Measurements from ENCODE around the gene PUM1. TPM values are rescaled to one million over a fixed set of nuclear protein-coding genes. Genes with fewer than 3 reads are reported as not detected.

Gene PUM1
- total RNA-seq, 1 experiment from 2014 or later: 43.3 TPM

DNA sequence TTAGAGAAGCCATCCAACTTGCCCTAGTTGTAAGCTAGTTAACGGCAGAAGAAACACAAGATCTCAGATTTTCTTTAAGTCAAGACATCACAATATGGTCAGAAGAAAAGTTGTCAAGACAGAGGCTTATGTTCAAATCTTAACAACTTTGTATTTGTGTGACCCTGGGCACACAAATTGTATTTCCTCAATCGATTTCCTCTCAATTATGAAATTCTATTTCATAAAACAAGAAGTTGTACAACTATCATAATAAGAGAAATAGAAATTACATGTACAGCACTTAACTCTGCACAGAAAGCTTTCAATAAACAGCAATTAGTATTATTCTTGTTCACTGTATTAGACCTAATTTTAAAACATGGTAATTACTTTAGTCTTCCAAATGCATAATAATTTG is 94.0 kb downstream of the PUM1 start:
- POLR2A ChIA-PET (ENCODE audit: unreplicated experiment): no interaction called here
- Histone ChIP-seq H4K20me1 (ENCODE audit: low read length) (peaks cover 12% of the 10 kb centered on the region; the same call in 1 of the 2 replicates), H3K36me3 (ENCODE audit: low read depth, low read length) (peaks cover 62% of the 10 kb centered on the region), H3K4me3 (ENCODE audit: low read length) (no peak overlapping the region), H3K9me3 (ENCODE audit: low read length) (no peaks in the 10 kb centered on the region), H3K27me3 (ENCODE audit: low read length) (no peaks in the 10 kb centered on the region), H3K27ac (ENCODE audit: low read length) (no peak overlapping the region), H3F3A (ENCODE audit: low read length, unreplicated experiment) (no peaks in the 10 kb centered on the region), H3K9ac (ENCODE audit: low read length) (no peak overlapping the region), H3K4me1 (ENCODE audit: insufficient read depth, low read length) (peaks cover 12% of the 10 kb centered on the region), H3K4me2 (ENCODE audit: low read length) (no peak overlapping the region), H2AFZ (ENCODE audit: low read length) (no peak overlapping the region), H3K9me2 (replicated peaks; ENCODE audit: low read length) (no peaks in the 10 kb centered on the region), H3K79me2 (ENCODE audit: low read length) (peaks cover 62% of the 10 kb centered on the region)
- CTCF ChIA-PET: no interaction called here
- DNase-seq (no peak), ATAC-seq (no peak)
- no TSS peak for BruUV-seq (replicated peaks)
- intact Hi-C loops (cut with micrococcal nuclease): no loop called here
- TF ChIP-seq, protein P1, sequence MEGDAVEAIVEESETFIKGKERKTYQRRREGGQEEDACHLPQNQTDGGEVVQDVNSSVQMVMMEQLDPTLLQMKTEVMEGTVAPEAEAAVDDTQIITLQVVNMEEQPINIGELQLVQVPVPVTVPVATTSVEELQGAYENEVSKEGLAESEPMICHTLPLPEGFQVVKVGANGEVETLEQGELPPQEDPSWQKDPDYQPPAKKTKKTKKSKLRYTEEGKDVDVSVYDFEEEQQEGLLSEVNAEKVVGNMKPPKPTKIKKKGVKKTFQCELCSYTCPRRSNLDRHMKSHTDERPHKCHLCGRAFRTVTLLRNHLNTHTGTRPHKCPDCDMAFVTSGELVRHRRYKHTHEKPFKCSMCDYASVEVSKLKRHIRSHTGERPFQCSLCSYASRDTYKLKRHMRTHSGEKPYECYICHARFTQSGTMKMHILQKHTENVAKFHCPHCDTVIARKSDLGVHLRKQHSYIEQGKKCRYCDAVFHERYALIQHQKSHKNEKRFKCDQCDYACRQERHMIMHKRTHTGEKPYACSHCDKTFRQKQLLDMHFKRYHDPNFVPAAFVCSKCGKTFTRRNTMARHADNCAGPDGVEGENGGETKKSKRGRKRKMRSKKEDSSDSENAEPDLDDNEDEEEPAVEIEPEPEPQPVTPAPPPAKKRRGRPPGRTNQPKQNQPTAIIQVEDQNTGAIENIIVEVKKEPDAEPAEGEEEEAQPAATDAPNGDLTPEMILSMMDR (conservative IDR thresholded peaks at IDR 0.05; ENCODE audit: low read depth, low read length): no peak
- TF ChIP-seq EZH2phosphoT487 (IDR thresholded peaks at IDR 0.05; ENCODE audit: borderline replicate concordance, low read length): no peak
- no peak for TF ChIP-seq EZH2 (IDR thresholded peaks at IDR 0.05; ENCODE audit: low read length, unreplicated experiment)

DNA sequence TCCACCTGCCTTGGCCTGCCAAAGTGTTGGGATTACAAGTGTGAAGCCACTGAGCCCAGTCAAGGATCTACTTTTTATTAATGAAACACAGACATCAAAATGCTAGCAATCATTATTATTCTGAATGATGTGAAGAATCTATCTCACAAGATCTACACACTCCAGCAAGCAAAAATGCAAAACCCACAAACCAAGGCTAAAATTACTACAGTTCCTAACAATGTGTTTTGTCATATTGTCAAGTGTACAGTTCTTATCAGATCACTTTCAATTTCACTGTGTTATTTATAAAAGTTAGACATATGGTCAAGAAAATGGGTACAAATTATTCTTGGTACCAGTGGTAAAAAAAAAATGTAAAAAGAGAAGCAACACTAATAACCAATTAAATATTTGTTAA is 95.6 kb downstream of the PUM1 start:
- TF ChIP-seq EZH2phosphoT487 (IDR thresholded peaks at IDR 0.05; ENCODE audit: borderline replicate concordance, low read length) (no peak), EZH2 (IDR thresholded peaks at IDR 0.05; ENCODE audit: low read length, unreplicated experiment) (no peak)
- TF ChIP-seq, protein P1 (conservative IDR thresholded peaks at IDR 0.05; ENCODE audit: low read depth, low read length): no peak
- Histone ChIP-seq H3K4me3 (ENCODE audit: low read length) (no peak overlapping the region), H3F3A (ENCODE audit: low read length, unreplicated experiment) (no peaks in the 10 kb centered on the region), H3K79me2 (ENCODE audit: low read length) (peaks cover 47% of the 10 kb centered on the region), H3K36me3 (ENCODE audit: low read depth, low read length) (peaks cover 71% of the 10 kb centered on the region), H3K9me2 (replicated peaks; ENCODE audit: low read length) (no peaks in the 10 kb centered on the region), H3K9me3 (ENCODE audit: low read length) (no peaks in the 10 kb centered on the region), H2AFZ (ENCODE audit: low read length) (no peak overlapping the region), H3K27me3 (ENCODE audit: low read length) (no peaks in the 10 kb centered on the region), H4K20me1 (ENCODE audit: low read length) (peaks cover 12% of the 10 kb centered on the region; the same call in 1 of the 2 replicates), H3K4me1 (ENCODE audit: insufficient read depth, low read length) (peaks cover 12% of the 10 kb centered on the region), H3K27ac (ENCODE audit: low read length) (no peak overlapping the region), H3K9ac (ENCODE audit: low read length) (no peak overlapping the region), H3K4me2 (ENCODE audit: low read length) (no peak overlapping the region)
- CTCF ChIA-PET: no interaction called here
- intact Hi-C loops (cut with micrococcal nuclease): no loop called here
- DNase-seq (no peak), ATAC-seq (no peak)
- no TSS peak for BruUV-seq (replicated peaks)
- POLR2A ChIA-PET (ENCODE audit: unreplicated experiment): no interaction called here

DNA sequence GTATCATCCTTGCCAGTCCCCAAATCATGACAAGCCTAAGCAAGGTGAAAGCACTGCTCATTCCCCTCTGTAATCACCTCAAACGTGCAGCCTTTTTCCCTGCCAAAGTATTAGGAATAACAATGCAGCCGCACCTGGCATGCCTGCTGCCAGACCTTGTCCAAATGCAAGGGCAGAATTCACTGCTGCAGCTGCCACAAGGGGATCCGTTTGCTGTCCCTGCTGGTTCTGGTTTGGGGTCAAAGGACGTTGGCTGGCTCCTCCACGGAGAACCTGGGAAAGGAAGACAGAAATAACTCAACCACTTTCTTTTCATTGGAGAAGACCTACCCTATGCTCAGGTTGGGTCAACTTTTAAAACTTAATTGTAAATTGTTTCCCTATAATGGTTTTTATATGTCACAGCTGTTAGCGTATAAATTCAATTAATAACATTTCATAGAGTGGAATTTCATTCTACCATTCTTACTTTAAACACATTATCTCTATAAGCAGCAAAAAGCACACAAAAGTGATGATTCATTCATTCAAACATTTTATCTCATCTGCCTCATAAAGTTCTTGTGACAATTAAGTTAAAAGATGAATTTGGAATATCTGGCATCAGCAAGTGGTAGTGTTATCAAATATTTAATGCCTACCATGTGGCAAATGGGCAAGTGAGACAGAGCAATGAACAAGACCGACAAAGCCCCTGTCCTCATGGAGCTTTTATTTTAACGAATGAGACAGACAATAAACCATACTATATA is 97.1 kb downstream of the PUM1 start:
- Histone ChIP-seq H4K20me1 (ENCODE audit: low read length) (peaks cover 12% of the 10 kb centered on the region; the same call in 1 of the 2 replicates), H3K27ac (ENCODE audit: low read length) (no peak overlapping the region), H3F3A (ENCODE audit: low read length, unreplicated experiment) (no peaks in the 10 kb centered on the region), H3K36me3 (ENCODE audit: low read depth, low read length) (peaks cover 75% of the 10 kb centered on the region), H3K9me2 (replicated peaks; ENCODE audit: low read length) (no peaks in the 10 kb centered on the region), H3K27me3 (ENCODE audit: low read length) (no peaks in the 10 kb centered on the region), H3K4me1 (ENCODE audit: insufficient read depth, low read length) (peaks cover 12% of the 10 kb centered on the region), H3K79me2 (ENCODE audit: low read length) (peaks cover 42% of the 10 kb centered on the region), H3K9me3 (ENCODE audit: low read length) (no peaks in the 10 kb centered on the region), H3K4me3 (ENCODE audit: low read length) (no peak overlapping the region), H2AFZ (ENCODE audit: low read length) (no peak overlapping the region), H3K9ac (ENCODE audit: low read length) (no peak overlapping the region), H3K4me2 (ENCODE audit: low read length) (no peak overlapping the region)
- ChIA-PET CTCF (no interaction called here), POLR2A (ENCODE audit: unreplicated experiment) (no interaction called here)
- ATAC-seq: no peak
- BruUV-seq (replicated peaks): no TSS peak
- no peak for TF ChIP-seq EZH2phosphoT487 (IDR thresholded peaks at IDR 0.05; ENCODE audit: borderline replicate concordance, low read length)
- no peak for TF ChIP-seq EZH2 (IDR thresholded peaks at IDR 0.05; ENCODE audit: low read length, unreplicated experiment)
- TF ChIP-seq, protein P1 (conservative IDR thresholded peaks at IDR 0.05; ENCODE audit: low read depth, low read length): no peak
- intact Hi-C loops (cut with micrococcal nuclease): no loop called here
- DNase-seq: no peak
